ENCODE results near the gene KIF3A. TPM values are rescaled to one million over a fixed set of nuclear protein-coding genes. Genes with fewer than 3 reads are reported as not detected.

The KIF3A gene
- polyA plus RNA-seq, 1 donor: 9.1 TPM

DNA sequence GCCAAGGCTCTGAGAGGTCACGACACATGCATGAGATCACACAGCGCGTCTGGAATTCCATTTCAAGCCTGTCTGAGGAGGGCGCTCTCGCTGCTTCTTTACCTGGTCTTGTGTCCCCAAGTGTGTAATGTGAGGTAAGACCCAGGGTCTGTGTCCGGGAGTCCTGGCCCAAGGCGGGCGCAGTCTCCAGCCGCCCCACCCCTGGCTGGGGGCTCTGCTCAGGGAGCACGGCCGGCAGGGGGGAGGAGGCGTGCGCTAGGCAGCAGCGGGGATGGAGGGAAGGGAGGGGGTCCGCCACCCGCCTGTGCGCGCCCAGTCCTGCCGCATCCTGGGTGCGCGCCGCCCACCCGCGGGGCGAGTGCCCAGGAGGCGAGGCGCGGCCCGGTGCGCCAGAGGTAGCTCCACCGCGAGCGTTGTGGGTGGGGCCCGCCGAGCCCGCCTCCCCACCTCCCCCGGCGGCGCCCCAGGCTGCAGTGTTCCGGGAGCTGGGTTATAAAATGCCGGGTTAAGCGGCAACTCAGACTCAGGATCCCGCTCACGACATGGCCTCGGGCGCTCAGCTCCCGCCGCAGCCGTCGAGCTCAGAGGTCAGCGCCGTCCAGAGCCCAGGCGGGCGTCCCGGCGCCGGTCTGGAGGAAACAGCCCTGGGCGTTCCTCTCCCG lies 9.7 kb upstream of the KIF3A start, which contains the start of gene CCNI2:
Gene CCNI2, plus strand, starts transcription at position 473 of the 662 bp plus-strand sequence. Its CDS starts 70 bp downstream, at position 543.
- Histone ChIP-seq H3K27me3 (ENCODE audit: control insufficient read depth, insufficient read depth, low read length) (peaks cover 21% of the 10 kb centered on the region), H3K36me3 (ENCODE audit: control insufficient read depth, insufficient read depth, low read length) (peaks cover 8% of the 10 kb centered on the region), H3K27ac (ENCODE audit: low read length) (peak within 1 kb of the TSS; percentile 53), H3K4me3 (ENCODE audit: low read length) (peak within 1 kb of the TSS; percentile 64), H3K4me1 (ENCODE audit: control insufficient read depth, insufficient read depth, low read length) (peaks cover 13% of the 10 kb centered on the region), H3K9me3 (ENCODE audit: control insufficient read depth, low read depth, low read length) (no peaks in the 10 kb centered on the region)
- DNase-seq: peak; percentile 63 to 86
- WGBS (ENCODE audit: insufficient coverage, low lambda C conversion rate): no CpG with 5 or more reads among the region's 59 CpGs

DNA sequence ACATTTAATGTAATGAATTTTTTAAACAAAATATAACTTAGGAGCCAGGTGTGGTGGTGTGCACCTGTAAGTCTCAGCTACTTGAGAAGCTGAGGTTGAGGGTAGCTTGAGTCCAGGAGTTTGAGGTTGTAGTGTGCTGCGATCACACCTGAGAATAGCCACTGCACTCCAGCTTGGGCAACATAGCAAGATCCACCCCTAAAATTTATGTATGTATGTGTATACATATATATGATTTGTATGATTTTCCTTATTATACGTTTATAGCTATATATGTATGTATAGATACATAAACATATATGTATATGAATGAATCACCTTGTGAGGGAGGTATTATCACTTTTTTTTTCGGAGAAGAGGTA lies 9.2 kb upstream of the KIF3A start:
- H3K4me1 ChIP-seq (ENCODE audit: control insufficient read depth, insufficient read depth, low read length): peaks cover 13% of the 10 kb centered on the region
- no peak for DNase-seq
- peak overlapping the region; percentile 53 for H3K27ac ChIP-seq (ENCODE audit: low read length)
- peaks cover 8% of the 10 kb centered on the region for H3K36me3 ChIP-seq (ENCODE audit: control insufficient read depth, insufficient read depth, low read length)
- peaks cover 21% of the 10 kb centered on the region for H3K27me3 ChIP-seq (ENCODE audit: control insufficient read depth, insufficient read depth, low read length)
- no peaks in the 10 kb centered on the region for H3K9me3 ChIP-seq (ENCODE audit: control insufficient read depth, low read depth, low read length)
- no CpG with 5 or more reads among the region's 3 CpGs for WGBS (ENCODE audit: insufficient coverage, low lambda C conversion rate)
- H3K4me3 ChIP-seq (ENCODE audit: low read length): peak overlapping the region; percentile 64

DNA sequence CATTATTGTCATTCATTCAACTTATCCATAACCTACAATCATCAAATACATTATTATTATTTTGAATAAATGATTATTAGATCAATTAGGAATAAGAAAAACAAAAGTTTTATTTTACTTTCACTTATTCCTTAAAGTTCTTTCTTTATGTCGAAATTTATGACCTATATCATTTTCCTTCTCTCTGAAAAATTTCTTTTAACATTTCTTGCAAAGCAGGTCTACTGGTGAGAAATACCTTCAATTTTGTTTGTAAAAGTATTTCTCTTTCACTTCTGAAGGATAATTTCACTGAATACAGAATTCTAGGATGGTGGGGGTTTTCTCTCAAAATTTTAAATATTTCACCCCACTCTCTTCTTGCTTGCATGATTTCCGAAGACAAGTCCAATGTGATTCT lies 7.3 kb upstream of the KIF3A start:
- Histone ChIP-seq H3K4me1 (ENCODE audit: control insufficient read depth, insufficient read depth, low read length) (peaks cover 13% of the 10 kb centered on the region), H3K27ac (ENCODE audit: low read length) (no peak overlapping the region), H3K27me3 (ENCODE audit: control insufficient read depth, insufficient read depth, low read length) (peaks cover 21% of the 10 kb centered on the region), H3K36me3 (ENCODE audit: control insufficient read depth, insufficient read depth, low read length) (peaks cover 2% of the 10 kb centered on the region), H3K9me3 (ENCODE audit: control insufficient read depth, low read depth, low read length) (no peaks in the 10 kb centered on the region), H3K4me3 (ENCODE audit: low read length) (no peak overlapping the region)
- no peak for DNase-seq
- 71% methylated on average over 2 of the region's 2 CpGs for WGBS (ENCODE audit: insufficient coverage, low lambda C conversion rate)

DNA sequence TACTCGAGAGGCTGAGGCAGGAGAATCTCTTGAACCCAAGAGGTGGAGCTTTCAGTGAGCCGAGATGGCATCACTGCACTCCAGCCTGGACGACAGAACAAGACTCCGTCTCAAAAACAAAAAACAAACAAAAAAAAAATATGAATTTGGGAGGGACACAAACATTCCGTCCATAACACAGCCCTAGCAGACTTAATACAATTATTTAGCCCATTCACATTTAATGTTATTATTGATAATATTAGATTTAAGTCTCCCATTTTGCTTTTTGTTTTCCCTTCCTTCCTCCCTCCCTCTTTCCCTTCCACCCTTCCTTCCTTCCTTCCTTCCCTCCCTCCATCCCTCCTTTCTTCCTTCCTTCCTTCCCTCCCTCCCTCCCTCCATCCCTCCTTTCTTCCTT lies 5.3 kb upstream of the KIF3A start:
- Histone ChIP-seq H3K27me3 (ENCODE audit: control insufficient read depth, insufficient read depth, low read length) (peaks cover 13% of the 10 kb centered on the region), H3K36me3 (ENCODE audit: control insufficient read depth, insufficient read depth, low read length) (no peaks in the 10 kb centered on the region), H3K4me3 (ENCODE audit: low read length) (no peak overlapping the region), H3K9me3 (ENCODE audit: control insufficient read depth, low read depth, low read length) (no peaks in the 10 kb centered on the region), H3K4me1 (ENCODE audit: control insufficient read depth, insufficient read depth, low read length) (peaks cover 5% of the 10 kb centered on the region), H3K27ac (ENCODE audit: low read length) (no peak overlapping the region)
- WGBS (ENCODE audit: insufficient coverage, low lambda C conversion rate): 100% methylated on average over 1 of the region's 5 CpGs
- no peak for DNase-seq

DNA sequence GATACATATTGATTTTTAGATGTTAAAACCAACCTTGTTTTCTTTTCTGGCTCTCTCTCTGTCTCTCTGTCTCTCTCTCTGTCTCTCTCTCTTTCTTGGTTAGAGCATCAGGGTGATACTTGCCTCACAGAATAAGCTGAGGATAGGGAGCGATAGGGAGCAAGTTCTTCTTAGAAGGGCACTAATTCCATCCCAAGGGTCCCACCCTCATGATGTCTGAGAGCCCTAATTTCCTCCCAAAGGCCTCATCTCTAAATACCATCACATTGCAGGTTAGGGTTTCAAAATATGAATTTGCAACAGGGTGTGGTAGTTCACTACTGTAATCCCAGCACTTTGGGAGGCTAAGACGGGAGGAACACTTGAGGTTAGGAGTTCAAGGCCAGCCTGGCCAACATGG lies 4.8 kb upstream of the KIF3A start:
- no CpG with 5 or more reads among the region's 2 CpGs for WGBS (ENCODE audit: insufficient coverage, low lambda C conversion rate)
- DNase-seq: no peak
- Histone ChIP-seq H3K36me3 (ENCODE audit: control insufficient read depth, insufficient read depth, low read length) (no peaks in the 10 kb centered on the region), H3K4me1 (ENCODE audit: control insufficient read depth, insufficient read depth, low read length) (peaks cover 5% of the 10 kb centered on the region), H3K27ac (ENCODE audit: low read length) (no peak overlapping the region), H3K9me3 (ENCODE audit: control insufficient read depth, low read depth, low read length) (no peaks in the 10 kb centered on the region), H3K27me3 (ENCODE audit: control insufficient read depth, insufficient read depth, low read length) (peaks cover 10% of the 10 kb centered on the region), H3K4me3 (ENCODE audit: low read length) (no peak overlapping the region)

DNA sequence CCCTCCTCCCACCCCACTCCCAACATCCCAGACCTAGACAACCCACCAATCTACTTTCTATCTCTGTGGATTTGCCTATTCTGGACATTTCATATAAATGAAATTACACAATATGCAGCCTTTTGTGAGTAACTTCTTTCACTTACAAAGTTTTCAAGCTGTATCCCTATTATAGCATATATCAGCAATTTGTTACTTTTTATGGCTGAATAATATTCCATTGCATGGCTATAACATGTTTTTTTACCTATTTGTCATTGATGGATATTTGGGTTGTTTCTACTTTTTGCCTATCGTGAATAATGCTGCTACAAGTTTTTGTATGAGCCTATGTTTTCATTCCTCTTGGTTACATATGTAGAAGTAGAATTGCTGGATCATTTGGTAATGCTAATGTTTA lies 1.9 kb upstream of the KIF3A start:
- Histone ChIP-seq H3K9me3 (ENCODE audit: control insufficient read depth, low read depth, low read length) (no peaks in the 10 kb centered on the region), H3K27me3 (ENCODE audit: control insufficient read depth, insufficient read depth, low read length) (no peaks in the 10 kb centered on the region), H3K4me3 (ENCODE audit: low read length) (no peak overlapping the region), H3K27ac (ENCODE audit: low read length) (no peak overlapping the region), H3K36me3 (ENCODE audit: control insufficient read depth, insufficient read depth, low read length) (no peaks in the 10 kb centered on the region), H3K4me1 (ENCODE audit: control insufficient read depth, insufficient read depth, low read length) (peaks cover 3% of the 10 kb centered on the region)
- DNase-seq: no peak
- 83% methylated on average over 1 of the region's 1 CpG for WGBS (ENCODE audit: insufficient coverage, low lambda C conversion rate)

DNA sequence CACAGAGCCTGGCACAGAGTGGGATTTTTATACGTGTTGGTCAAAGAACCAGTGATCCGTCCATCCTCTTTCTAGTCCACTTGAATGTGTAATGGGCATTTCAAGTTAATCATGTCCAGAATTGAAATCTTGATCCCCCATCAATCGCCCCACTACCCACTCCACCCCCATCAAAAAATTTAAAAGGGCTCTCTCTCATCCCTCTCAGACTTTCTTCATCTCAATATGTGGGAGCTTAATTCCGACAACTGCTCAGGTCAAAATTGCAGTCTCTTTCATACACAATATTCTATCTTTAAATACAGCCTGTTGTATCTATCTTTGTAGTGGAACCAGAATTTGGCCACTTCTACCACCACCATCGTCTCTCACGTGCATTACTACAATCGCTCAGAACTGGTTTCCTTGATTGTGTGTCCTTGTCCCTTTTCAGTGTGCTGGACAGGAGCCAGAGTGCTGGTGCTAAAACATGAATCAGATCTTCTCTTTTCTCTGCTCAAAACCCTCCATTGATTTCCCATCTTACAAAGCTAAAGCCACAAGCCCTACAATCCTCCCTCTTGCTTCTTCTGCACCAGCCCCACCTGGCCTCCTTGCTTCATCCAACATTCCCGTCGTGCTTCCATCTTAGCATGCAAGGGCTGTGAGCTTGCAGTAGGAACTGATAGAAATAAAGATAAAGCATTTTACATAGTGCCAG lies 786 bp upstream of the KIF3A start:
- Histone ChIP-seq H3K36me3 (ENCODE audit: control insufficient read depth, insufficient read depth, low read length) (no peaks in the 10 kb centered on the region), H3K9me3 (ENCODE audit: control insufficient read depth, low read depth, low read length) (no peaks in the 10 kb centered on the region), H3K27ac (ENCODE audit: low read length) (no peak overlapping the region), H3K4me3 (ENCODE audit: low read length) (peak overlapping the region; percentile 73), H3K4me1 (ENCODE audit: control insufficient read depth, insufficient read depth, low read length) (peaks cover 3% of the 10 kb centered on the region), H3K27me3 (ENCODE audit: control insufficient read depth, insufficient read depth, low read length) (no peaks in the 10 kb centered on the region)
- no peak for DNase-seq
- WGBS (ENCODE audit: insufficient coverage, low lambda C conversion rate): 90% methylated on average over 4 of the region's 9 CpGs

DNA sequence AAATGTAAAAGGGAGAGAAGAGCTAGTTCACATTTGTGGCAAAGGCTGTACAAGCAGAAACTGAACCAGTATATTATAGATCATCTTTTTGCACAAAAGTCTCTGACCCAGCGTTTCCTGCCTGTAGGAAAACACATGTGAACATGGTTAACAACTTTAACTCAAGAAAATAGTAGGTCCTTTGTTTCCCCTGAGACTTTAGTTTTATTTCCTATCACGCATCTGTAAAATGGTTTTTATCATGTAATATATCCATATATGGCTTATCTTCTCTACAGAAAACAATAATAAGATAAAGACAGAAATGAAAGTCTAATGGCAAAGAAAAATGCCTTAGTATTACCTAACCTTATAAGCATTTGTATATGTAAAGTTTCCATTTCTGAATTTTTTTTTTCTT lies 2.7 kb downstream of the KIF3A start:
- no peak for DNase-seq
- no peak overlapping the region for H3K27ac ChIP-seq (ENCODE audit: low read length)
- 22% methylated on average over 1 of the region's 2 CpGs for WGBS (ENCODE audit: insufficient coverage, low lambda C conversion rate)
- H3K36me3 ChIP-seq (ENCODE audit: control insufficient read depth, insufficient read depth, low read length): no peaks in the 10 kb centered on the region
- H3K4me1 ChIP-seq (ENCODE audit: control insufficient read depth, insufficient read depth, low read length): peaks cover 3% of the 10 kb centered on the region
- no peaks in the 10 kb centered on the region for H3K9me3 ChIP-seq (ENCODE audit: control insufficient read depth, low read depth, low read length)
- H3K27me3 ChIP-seq (ENCODE audit: control insufficient read depth, insufficient read depth, low read length): no peaks in the 10 kb centered on the region
- H3K4me3 ChIP-seq (ENCODE audit: low read length): no peak overlapping the region

DNA sequence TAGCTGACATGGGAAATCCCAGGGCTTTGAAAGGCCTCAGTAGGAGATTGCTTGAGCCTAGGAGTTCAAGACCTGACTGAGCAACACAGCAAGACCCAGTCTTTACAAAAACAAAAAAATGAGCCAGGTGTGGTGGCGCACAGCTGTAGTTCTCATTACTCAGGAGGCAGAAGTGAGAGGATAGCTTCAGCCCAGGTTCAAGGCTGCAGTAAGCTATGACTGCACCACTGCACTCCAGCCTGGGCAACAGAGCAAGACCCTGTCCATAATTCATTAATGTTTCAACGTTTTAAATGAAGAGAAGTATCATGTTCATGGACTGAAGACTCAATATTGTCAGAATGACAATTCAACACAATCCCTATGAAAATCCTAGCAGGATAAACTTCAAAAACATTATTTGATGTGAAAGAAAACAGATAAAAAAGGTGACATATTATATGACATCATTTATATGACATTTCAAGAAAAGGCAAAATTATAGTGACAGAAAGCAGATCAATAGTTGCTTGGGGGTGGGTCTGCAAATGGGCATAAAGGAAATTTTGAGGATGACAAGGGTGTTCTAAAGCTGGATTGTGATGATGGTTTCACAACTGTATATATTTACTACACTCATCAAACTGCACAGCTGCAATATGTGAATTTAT lies 3.7 kb downstream of the KIF3A start:
- no peak for DNase-seq
- no peaks in the 10 kb centered on the region for H3K36me3 ChIP-seq (ENCODE audit: control insufficient read depth, insufficient read depth, low read length)
- H3K27me3 ChIP-seq (ENCODE audit: control insufficient read depth, insufficient read depth, low read length): no peaks in the 10 kb centered on the region
- H3K9me3 ChIP-seq (ENCODE audit: control insufficient read depth, low read depth, low read length): no peaks in the 10 kb centered on the region
- no peak overlapping the region for H3K27ac ChIP-seq (ENCODE audit: low read length)
- no CpG with 5 or more reads among the region's 2 CpGs for WGBS (ENCODE audit: insufficient coverage, low lambda C conversion rate)
- no peak overlapping the region for H3K4me3 ChIP-seq (ENCODE audit: low read length)
- peaks cover 3% of the 10 kb centered on the region for H3K4me1 ChIP-seq (ENCODE audit: control insufficient read depth, insufficient read depth, low read length)

DNA sequence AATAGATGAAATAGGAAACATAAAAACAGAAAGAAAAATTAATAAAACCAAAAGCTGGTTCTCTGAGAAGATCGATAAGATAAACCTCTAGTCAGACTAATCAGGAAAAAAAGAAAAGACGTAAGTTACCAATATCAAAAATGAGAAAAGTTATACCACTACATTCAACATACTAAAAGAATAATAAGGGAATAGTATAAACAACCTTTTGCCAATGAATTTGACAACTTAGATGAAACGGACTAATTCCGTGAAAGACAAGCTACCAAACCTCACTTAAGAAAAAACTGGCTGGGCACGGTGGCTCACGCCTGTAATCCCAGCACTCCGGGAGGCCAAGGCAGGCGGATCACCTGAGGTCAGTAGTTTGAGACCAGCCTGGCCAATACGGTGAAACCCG lies 7.5 kb downstream of the KIF3A start:
- H3K36me3 ChIP-seq (ENCODE audit: control insufficient read depth, insufficient read depth, low read length): no peaks in the 10 kb centered on the region
- no peaks in the 10 kb centered on the region for H3K9me3 ChIP-seq (ENCODE audit: control insufficient read depth, low read depth, low read length)
- WGBS (ENCODE audit: insufficient coverage, low lambda C conversion rate): 95% methylated on average over 2 of the region's 10 CpGs
- no peaks in the 10 kb centered on the region for H3K27me3 ChIP-seq (ENCODE audit: control insufficient read depth, insufficient read depth, low read length)
- H3K4me1 ChIP-seq (ENCODE audit: control insufficient read depth, insufficient read depth, low read length): no peaks in the 10 kb centered on the region
- no peak overlapping the region for H3K27ac ChIP-seq (ENCODE audit: low read length)
- H3K4me3 ChIP-seq (ENCODE audit: low read length): no peak overlapping the region
- DNase-seq: no peak

Data from large intestine (tissue), 3 donors.